HG03439 (cell line): Measurements from ENCODE around the gene HOXA7.

Source experiments
- ATAC-seq: cut with Tn5 transposase; IDR thresholded peaks from one replicate; pipeline ENCODE4 v1.9.1; 2021; ENCODE audit warnings: mild to moderate bottlenecking, moderate library complexity; ENCODE audit not compliant: unreplicated experiment

The HOXA7 gene

DNA sequence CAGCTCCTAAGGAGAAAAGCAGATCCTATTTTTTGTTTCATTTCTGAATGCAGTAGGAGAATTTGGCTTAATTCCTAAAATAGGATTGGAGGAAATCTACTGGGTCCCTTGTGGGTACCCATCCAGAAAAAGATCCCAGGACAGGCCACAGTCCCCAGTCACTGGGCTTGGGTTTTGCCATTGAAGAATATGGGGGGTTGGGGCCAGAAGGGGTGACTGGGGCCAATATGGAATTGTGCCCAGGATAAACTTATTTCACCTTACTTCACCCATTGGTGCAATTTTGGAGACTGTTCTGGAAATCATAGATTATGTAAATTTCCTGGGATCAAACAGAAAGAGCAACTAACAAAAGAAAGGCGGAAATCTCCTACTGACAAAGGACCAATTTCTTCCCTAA lies 18.0 kb downstream of the HOXA7 start:
- no peak for ATAC-seq

DNA sequence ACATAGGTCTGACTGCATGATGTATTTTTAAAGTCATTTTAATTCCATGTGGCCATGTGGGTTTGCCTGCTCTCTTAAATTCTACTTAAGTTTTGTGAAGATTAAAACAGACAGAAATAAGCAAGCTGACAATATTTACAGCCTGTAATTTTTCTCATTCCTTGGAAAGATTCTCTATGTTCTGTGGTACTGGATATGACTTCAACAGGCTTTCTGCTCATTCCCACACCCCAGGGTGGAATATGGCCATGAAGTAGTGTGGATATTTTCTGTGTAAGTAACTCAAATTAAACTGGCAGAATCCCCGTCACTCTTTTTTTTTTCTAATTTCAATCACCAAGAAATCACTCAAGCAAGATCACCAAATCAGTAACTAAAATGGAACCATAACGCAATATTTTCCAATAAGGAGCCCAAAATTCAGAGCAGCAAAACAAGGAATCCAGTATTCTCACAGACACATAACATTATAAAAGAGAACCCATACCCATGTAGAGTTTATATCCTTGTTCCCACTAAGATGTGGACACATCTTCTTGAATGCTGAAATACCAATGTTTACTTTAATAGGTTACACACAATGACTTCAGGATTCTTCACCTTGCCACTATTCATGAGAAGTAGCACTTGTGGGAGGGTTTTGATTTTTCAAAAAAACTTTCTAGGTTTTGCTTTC lies 18.7 kb downstream of the HOXA7 start:
- no peak for ATAC-seq

DNA sequence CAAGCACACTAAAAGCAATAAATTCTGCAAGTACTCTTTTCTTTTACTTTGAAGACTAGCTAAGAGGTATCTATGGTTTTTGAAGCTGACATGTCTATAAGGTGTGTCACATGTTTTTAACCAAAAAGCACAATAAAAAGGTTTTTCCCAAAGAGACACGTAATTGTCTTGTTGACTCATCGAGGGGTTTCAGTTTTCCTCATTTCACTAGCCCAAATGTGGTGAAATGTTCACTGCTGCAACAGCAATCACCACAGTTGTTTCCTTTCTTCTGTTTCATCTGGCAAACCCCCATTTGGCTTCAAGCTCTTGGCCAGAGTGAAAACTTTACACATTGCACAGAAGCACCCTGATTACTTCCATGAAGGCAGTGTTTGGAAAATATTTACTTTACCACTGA lies 22.1 kb downstream of the HOXA7 start:
- no peak for ATAC-seq

DNA sequence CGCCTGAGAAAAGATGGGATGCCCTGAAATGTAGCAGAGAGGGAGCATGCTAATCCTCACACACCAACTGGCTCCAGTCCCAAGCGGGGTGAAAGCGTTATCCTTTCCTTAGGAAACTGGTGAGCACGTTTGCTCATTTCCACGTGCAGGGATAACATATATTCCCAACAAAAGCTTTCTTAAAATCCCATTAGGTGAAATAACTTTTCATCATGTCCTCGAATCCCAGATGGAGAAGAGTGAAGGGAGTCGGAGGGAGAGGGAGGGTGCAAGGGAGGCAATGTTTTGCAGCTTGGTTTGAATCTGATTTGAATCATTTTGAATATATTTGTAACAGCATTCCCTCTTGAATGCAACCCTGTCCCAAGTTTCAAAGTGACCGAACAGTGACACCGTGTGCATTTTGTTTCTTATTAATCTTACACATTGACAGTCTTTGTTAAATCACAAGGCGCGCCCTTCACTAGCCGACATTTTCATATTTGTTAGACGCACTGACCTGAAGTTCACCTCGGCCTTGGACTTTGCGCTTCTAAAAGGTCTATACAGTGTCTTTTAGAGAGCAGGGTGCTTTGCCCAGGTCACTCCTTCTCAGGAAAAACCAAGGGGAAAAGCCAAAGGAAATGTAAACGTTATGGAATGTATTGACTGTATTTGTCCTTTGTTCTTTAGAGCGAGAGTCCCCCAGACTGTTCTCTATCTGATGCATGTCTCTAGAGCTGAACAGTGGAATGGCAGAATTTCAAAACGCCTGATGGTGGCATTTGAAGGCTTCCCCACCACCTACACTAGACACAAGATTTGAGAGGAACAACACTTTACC lies 22.9 kb downstream of the HOXA7 start:
- no peak for ATAC-seq

DNA sequence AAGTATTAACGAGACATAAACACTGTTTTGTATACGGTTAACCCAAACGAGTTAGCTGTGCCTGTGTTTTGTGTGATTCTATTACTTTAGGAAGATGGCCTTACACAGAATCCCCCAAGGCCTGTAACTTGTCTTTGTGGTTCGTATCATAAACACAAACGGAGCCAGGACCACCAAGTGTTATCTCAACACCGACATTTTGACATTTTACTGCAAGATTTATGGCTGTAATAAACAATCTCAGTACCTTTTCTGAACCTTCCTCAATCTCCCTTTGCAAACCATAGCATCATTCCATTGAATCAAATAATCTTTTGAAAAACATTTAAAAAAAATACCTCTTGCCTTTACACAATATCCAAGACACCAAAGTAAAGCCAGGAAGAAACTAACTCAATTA lies 23.5 kb downstream of the HOXA7 start:
- no peak for ATAC-seq

DNA sequence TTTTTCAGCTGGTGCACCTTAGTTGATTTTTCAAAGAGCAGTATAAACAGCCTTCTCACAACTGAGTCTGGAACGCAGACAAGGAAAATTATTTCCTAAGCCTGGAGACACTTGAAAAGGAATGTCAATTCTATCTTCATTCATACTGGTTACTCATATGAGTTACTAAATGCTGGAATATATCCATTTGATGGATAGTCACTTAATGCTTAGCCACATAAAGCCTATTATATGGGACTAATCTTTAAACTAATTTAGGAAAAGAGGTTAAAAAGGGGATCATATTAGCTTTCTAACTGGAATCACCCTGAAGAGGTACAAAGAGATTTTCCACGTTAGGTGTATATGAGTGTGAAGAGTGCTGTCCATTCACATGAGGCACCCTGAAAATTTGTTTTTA lies 24.3 kb downstream of the HOXA7 start:
- no peak for ATAC-seq

DNA sequence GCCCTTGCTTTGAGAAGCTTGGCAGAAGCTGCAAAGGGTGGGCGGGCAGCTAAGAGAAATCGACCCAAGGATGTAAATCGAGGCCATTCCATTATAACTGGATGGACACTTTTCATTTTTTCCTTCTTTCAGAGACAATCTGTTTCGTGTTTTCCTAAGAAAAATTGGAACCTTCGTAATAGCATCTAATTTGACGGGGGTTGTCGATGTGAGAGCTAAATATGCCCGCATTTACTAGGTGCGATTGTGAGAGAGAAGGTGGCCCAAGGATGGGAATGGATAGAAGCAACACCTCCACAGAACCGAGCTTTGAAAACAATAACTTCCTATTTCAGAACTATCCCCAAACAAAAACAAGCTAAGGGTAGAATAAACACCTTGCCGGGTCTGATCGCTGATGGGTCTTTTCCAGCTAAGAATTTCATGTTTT lies 25.1 kb downstream of the HOXA7 start:
- ATAC-seq = no peak

DNA sequence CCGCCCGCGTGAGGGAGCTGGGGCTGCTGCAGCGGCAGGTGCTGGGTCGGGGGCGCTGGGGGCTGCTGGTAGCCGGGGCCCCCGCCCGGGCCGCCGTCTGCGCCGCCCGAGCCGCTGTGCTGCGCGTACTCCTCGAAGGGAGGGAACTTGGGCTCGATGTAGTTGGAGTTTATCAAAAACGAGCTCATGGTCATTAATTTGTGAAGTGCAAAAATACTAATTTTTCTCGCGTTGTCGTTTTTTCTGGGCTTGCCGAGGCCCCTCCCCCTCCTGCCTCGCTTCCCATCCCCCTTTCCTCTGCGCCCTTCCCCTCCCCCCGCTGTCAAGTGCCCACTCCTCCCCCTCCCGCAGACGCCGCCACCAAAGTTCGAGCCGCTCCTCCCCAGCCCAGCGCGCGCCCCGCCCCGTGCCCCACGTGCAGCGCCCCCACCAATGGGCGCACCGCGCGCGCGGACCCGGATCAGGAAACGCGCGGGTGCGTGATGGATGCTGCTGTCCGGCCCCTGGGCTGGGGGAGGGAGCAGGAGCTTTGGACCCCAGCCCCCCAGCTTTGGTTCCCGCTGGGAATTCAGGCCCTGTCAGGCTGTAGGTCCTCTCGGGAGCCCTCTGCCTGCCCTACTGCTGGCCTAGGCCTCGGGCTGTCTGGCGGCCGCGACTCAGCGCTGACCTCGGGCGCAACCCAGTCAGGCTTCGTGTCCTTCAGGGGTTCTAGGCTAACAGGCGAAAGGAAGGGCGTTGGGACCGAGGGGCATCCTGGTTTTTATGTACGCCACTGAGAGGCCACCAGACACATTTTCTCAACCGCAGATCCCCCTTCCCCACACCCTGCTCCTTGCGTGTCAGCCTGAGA lies 25.7 kb downstream of the HOXA7 start, which contains the start of gene HOXA4:
TSS of gene HOXA4 (minus strand) at position 218 of the 850 bp plus-strand sequence. CDS start at position 194, 24 bp downstream.
- no peak for ATAC-seq

DNA sequence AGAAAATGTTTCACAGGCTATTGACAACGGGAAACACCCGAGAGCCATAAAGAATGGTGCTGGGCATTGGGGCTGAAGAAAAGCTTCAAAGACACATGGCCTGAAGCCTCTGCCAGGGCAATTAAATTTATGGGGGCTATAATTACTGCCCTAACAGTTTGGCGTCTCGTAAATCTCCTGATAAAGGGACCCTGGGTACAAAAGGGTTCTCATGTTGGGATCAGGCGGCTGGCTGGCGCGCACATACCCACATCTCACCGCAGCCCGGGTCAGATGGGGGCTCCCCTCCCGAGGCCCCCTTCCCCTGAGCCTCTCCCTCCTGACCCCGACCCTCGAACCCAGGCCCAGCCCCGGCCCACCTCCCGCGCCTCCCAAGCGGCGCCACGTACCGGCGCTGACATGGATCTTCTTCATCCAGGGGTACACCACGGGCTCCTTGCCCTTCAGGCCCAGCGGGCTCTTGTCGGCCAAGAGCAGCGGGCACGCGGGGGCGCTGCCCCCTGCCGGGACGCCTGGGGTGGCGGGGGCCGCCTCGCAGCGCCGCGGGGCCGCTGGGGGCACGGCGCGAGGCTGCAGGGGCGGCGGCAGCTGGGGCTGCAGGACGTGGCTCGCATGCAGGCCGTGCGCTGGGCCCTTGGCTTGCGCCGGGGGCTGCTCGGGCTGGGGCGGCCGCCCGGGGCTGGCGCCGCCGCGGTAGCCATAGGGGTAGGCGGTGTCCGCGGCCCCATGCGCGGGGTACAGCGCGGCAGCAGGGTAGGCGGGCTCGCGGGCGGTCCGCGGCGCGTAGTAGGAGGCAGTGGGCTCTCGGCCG lies 26.5 kb downstream of the HOXA7 start:
- ATAC-seq = no peak

DNA sequence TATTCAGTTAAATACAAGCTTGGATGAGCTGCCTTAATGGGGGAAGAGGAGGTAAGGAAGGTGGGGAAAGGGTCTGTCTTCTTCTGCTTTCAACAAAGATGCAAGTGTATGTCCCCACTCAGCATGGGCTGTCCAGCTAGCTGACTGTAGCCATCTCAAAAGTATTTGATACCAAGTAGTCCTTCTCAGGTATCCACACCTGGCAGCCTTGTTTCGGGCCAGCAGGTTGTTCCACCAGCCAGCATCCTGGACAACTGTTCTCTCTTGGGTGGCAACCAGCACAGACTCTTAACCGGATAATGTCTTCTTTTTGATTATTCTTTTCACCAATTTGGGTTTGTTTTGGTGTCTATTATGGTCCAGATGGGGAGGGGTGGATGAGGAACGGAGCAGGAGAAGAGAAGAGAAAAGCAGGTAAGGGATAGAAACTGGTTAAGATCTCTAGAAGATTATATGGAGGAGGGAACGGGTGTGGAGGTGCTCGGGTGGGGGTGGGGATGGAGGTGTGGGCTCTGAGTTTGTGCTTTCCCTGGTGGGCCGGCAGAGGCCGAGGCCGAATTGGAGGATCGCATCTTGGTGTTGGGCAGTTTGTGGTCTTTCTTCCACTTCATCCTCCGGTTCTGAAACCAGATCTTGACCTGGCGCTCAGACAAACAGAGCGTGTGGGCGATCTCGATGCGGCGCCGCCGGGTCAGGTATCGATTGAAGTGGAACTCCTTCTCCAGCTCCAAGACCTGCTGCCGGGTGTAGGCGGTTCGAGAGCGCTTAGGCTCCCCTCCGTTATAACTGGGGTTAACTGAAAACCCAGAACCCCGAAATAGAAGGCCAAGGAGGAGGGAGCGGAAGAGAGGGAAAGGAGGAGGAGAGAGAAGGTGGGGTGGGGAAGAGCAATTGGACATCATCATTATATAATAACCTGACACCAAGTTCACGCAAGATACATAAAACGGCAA lies 27.4 kb downstream of the HOXA7 start:
- no peak for ATAC-seq

DNA sequence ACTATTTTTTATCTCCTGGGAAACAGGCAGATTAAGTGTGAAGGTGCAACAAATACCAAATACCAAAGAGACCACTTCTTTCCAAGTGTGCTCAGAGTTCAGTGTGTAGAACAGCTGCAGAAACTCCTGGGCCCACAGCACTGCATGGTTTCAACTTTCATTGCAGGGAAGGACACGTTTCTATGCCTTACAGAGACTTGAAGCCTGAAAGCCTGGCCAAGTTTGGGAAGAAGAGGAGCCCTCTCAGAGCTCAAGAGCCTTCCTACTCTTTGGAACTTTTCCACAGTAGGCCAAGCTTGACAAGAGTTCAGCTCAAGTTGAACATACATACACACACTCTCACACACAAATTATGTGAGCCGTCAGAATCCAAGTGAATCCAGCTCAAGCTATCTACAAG lies 28.4 kb downstream of the HOXA7 start:
- ATAC-seq = no peak

DNA sequence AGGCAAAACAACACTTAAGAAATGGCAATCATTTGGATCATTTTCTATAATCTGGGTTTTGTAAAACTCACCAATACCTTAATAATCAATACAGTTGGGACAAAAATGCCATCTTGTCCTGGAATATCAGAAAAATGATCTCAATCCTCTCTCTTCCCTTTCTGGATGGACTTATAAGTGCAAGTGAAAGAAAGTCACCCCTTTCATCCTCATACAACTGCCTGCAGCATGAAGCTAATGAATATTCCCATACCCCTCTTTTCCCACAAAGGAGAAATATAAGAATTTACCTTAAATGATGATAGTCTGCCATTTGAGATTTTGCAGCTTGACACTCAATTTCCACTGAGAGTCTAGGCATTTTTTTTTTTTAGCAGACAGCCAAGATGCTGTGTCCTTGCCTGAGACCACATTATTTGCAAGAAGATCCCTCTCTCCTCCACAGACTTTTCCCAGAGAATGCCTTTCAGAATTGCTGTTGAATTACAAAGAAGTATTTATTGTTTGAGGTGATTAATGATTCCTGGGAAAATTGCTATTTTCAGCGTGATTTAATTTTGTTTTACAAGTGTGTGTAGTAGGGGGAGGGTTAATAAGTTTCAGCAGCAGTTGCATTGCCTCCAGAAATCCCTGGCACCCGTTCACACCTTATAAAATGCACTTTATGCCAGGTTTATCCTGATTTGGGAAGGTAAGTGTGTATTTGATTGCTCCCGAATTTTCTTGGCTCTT lies 29.7 kb downstream of the HOXA7 start:
- no peak for ATAC-seq

DNA sequence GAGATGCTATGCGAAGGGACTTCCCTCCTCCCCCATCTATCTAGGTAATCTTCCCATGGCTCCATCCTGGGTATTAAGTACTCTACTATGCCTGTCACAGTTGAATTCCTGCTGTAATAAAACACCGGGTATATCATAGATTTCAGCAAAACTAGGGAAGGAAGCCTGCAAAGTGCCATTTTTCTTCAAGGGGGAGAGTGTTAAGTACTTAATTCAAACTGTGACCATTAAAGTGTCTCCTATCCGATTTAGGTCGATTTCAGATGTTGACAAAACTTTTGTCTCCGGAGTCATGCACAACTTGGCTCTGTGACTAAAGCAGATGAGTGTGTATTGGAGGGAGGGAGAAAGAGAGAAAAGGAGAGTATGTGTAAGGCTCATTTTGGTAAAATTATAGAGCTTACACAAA lies 30.5 kb downstream of the HOXA7 start:
- no peak for ATAC-seq

DNA sequence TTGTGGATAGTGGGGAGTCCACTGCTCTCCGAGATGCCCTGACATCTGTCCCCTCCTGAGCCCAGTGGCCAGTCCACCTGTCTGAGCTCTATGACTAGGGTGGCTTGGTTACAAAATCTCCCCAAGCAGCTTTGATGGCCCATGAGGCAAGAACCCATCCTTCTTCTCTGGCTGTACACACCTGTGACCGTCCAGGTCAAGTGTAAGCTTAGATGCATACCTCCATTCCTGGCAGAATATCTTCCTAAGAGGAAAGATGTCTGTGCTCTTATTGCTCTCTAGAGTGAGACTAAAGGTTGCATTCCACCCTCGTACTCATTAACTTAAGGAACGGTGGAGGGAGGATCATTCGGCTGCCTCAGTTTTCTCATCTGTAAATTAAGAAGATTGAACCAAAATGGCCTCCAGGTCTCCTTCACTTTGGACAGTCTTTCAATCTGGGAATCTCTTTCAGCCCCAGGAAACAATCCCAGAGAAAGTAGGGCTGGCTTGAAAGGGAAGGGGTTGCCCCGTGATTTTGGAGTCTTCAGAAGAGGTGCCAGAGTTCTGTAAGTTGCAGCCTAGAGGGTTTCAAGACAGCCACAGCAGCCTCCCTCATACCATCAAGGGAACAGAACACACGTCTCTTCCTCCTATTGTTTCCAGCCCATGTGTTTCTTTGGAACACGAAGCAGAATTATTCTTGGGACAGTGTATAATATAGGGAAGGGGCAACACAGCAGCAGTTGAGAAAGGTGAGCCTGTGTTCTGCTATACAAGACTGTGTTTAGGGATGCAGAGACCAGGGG lies 31.4 kb downstream of the HOXA7 start:
- ATAC-seq = no peak

DNA sequence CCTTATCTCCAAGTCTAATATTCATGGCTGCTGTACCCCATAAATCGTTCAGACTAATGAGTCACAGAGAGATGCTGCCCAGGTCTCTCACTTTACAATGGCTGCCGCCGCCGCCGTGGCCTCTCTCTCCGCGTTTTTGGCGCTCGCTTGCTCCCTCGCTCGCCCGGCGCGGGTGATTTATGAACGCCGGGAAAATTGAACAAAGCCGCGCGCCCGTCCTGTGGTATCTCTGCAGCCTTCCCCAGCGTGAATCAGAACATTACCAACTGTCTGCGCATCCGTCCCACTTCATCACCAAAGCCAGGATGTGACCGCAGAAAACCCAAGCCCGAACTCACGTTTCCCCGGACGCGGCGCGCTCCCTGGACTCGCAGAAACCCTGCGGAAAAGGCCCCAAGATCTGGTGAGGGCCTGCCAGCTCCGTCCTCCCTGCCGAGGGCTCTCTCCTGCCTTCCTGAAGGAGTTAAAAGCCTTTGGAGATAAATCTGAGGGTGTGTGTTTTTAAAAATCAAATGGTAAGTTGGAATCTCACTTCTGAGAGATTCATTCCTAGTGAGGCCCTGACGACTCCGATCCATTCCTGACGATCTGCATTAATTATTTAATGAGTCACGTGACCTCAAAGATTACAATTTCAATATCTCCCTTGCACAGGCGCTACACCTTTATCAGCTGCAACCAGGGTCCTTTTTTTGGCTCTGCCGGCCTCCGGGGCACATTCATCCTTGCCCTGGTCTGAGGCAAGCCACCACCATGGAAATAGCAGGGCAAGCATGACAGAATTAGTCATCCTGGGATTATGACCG lies 32.2 kb downstream of the HOXA7 start:
- ATAC-seq = no peak

DNA sequence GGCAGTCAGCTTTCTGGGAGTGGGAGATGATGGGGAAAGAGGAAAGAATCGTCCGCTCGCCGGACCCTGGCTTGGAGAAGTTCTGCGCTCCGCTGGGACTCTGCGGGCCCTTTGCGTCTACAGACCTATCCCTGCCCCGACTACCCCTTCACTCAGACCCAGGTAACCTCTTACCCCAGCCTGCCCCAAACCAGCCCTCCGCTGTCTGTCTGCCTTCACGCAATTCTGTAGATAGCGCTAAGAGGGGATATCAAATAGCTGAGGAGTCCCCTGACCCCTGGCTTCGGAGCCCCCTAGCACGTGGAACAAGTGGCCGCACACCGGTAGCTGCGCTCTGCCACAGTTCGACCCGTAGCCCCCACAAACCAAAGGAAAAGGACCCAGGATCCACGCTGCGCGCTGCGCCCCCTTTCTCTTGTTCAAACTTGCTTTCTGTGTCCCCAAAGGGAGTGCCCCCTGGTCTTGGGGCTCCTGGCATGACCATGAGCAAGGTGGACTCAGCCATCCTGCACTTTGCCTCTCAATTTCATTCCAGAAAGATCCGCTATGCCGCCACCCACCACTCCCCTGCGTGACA lies 32.9 kb downstream of the HOXA7 start:
- ATAC-seq = no peak

DNA sequence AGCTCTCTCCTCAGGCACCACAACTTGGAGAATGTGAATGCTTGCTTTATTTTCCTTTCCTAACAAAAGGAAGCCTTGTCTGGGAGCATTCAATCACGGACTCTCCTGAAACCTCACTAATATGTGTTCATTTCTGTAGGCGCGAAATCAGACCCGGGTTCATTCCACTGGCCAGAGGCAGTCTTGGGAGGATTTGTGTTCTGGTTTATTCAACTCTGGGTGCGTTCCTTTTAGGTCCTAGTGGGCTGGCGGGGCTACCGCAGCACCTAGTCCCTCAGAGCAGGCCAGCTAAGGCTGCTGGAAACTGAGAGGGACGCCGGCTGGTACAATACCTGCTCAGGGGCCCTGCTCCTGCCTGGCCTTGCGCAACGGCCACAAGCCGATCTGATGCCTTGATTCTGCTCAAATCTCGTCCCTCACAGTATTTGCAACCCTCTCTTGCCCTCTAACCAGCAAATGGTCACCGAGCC lies 33.4 kb downstream of the HOXA7 start:
- ATAC-seq = no peak
